GM23338 (cell line): ENCODE results near the gene MPP3. TPM values are rescaled to one million over a fixed set of nuclear protein-coding genes. Genes with fewer than 3 reads are reported as not detected.

Experiments used
- ATAC-seq: fragments of 200-7000 bp; cut with Tn5 transposase; 3 replicates; pipeline ENCODE4 v1.9.1; 2020
- DNase-seq: peaks from one replicate; pipeline ENCODE4 v3.0.0-alpha.2; 2015; ENCODE audit warnings: low spot score
- H2AFZ ChIP-seq: fragments of 200-600 bp; sonication (generic); 2 replicates; pipeline ENCODE4 v1.8.0; 2016; ENCODE audit warnings: antibody characterized with exemption, mild to moderate bottlenecking, moderate library complexity
- H3F3A ChIP-seq: fragments of 200-600 bp; sonication (generic); replicated peaks from 2 replicates; pipeline ENCODE4 v1.8.0; 2017; ENCODE audit warnings: antibody characterized with exemption, mixed run types, low read depth
- H3K27ac ChIP-seq: fragments of 200-600 bp; sonication (generic); 2 replicates; pipeline ENCODE4 v1.6.1; 2016; ENCODE audit warnings: low read depth
- H3K27me3 ChIP-seq: fragments of 200-600 bp; sonication (generic); 2 replicates; pipeline ENCODE4 v1.8.0; 2016; ENCODE audit warnings: mild to moderate bottlenecking, mixed run types, moderate library complexity; ENCODE audit not compliant: insufficient read depth
- H3K36me3 ChIP-seq: fragments of 200-600 bp; sonication (generic); 2 replicates; pipeline ENCODE4 v1.8.0; 2016; ENCODE audit warnings: mild to moderate bottlenecking; ENCODE audit not compliant: insufficient read depth
- H3K4me1 ChIP-seq: fragments of 200-600 bp; sonication (generic); 2 replicates; pipeline ENCODE4 v1.8.0; 2016; ENCODE audit warnings: mild to moderate bottlenecking, moderate library complexity; ENCODE audit not compliant: insufficient read depth
- H3K4me2 ChIP-seq: fragments of 200-600 bp; sonication (generic); 2 replicates; pipeline ENCODE4 v1.7.1; 2017; ENCODE audit warnings: mixed run types
- H3K4me3 ChIP-seq: fragments of 200-600 bp; sonication (generic); 2 replicates; pipeline ENCODE4 v1.6.1; 2016; ENCODE audit warnings: mixed run types
- H3K79me2 ChIP-seq: fragments of 200-600 bp; sonication (generic); replicated peaks from 2 replicates; pipeline ENCODE4 v1.8.0; 2017; ENCODE audit warnings: mild to moderate bottlenecking; ENCODE audit not compliant: insufficient read depth
- H3K9me2 ChIP-seq: fragments of 200-600 bp; sonication (generic); 2 replicates; pipeline ENCODE4 v1.8.0; 2017; ENCODE audit not compliant: insufficient read depth
- H4K20me1 ChIP-seq: fragments of 200-600 bp; sonication (generic); replicated peaks from 2 replicates; pipeline ENCODE4 v1.8.0; 2017; ENCODE audit warnings: mild to moderate bottlenecking; ENCODE audit not compliant: insufficient read depth
- H3K27ac Mint-ChIP-seq: 2 replicates; pipeline ENCODE4 v1.8.0; 2020; ENCODE audit warnings: inconsistent platforms, mild to moderate bottlenecking, moderate library complexity, mixed read lengths
- H3K27me3 Mint-ChIP-seq: 3 replicates; pipeline ENCODE4 v1.8.0; 2022; ENCODE audit warnings: low read depth, mild to moderate bottlenecking, moderate library complexity, mixed read lengths, inconsistent platforms; ENCODE audit not compliant: insufficient read depth, poor library complexity
- H3K36me3 Mint-ChIP-seq: 3 replicates; pipeline ENCODE4 v1.8.0; 2021; ENCODE audit warnings: low read depth, mild to moderate bottlenecking, inconsistent platforms, moderate library complexity, mixed read lengths
- H3K4me1 Mint-ChIP-seq: 3 replicates; pipeline ENCODE4 v1.8.0; 2020; ENCODE audit warnings: mild to moderate bottlenecking, inconsistent platforms, mixed read lengths
- H3K4me3 Mint-ChIP-seq: 3 replicates; pipeline ENCODE4 v1.8.0; 2021; ENCODE audit warnings: moderate library complexity, mild to moderate bottlenecking, inconsistent platforms, mixed read lengths
- H3K9me3 Mint-ChIP-seq: 3 replicates; pipeline ENCODE4 v1.8.0; 2020; ENCODE audit warnings: moderate library complexity, mild to moderate bottlenecking, inconsistent platforms, mixed read lengths
- CTCF ChIP-seq, 2 experiments: fragments of 200-600 bp in 1 of 2; sonication (generic) in 1 of 2; conservative IDR thresholded peaks; 2 replicates each; pipeline versions ENCODE4 v1.5.1 to v1.6.1; 2016 to 2017; ENCODE audit warnings: antibody characterized with exemption in 2 of 2, low read depth in 2 of 2, mild to moderate bottlenecking in 2 of 2, moderate library complexity in 1 of 2
- EZH2phosphoT487 ChIP-seq: fragments of 200-600 bp; sonication (generic); IDR thresholded peaks from one replicate; pipeline ENCODE4 v1.8.1; 2018; ENCODE audit warnings: antibody characterized with exemption; ENCODE audit not compliant: unreplicated experiment
- NANOG ChIP-seq: IDR thresholded peaks from 2 replicates; pipeline ENCODE4 v1.6.1; 2016; ENCODE audit warnings: antibody characterized with exemption, borderline replicate concordance
- POLR2AphosphoS5 ChIP-seq: IDR thresholded peaks from 2 replicates; pipeline ENCODE4 v1.6.1; 2016; ENCODE audit warnings: antibody characterized with exemption, low read depth
- REST ChIP-seq: IDR thresholded peaks from one replicate; pipeline ENCODE4 v1.6.1; 2018; ENCODE audit warnings: antibody characterized with exemption; ENCODE audit not compliant: unreplicated experiment
- ZNF114 ChIP-seq: fragments of 250-450 bp; sonication (Bioruptor Pico); IDR thresholded peaks from 2 replicates; pipeline ENCODE4 v1.5.0; 2020; ENCODE audit warnings: mild to moderate bottlenecking, moderate library complexity
- ZNF331 ChIP-seq: fragments of 250-450 bp; sonication (Bioruptor Pico); IDR thresholded peaks from 2 replicates; pipeline ENCODE4 v1.5.0; 2020; ENCODE audit warnings: low read depth, mild to moderate bottlenecking, moderate library complexity
- ZNF462 ChIP-seq: fragments of 250-450 bp; sonication (Bioruptor Pico); IDR thresholded peaks from 2 replicates; pipeline ENCODE4 v1.5.0; 2020; ENCODE audit warnings: mild to moderate bottlenecking, moderate library complexity
- polyA plus RNA-seq: library from polyadenylated mRNA; unstranded; fragments of >200 nt; fragmentation: Nextera tagmentation; extraction: Ambion mirVana; gene quantifications from 2 replicates; pipeline ENCODE4 v1.2.1, GENCODE V29; 2016
- total RNA-seq: library from RNA; depleted of rRNA; stranded (reverse); fragments of >200 nt; shearing (Covaris generic); gene quantifications from 2 replicates; pipeline ENCODE4 v1.2.3, GENCODE V29; 2014

MPP3 gene
- total and polyA plus RNA-seq, 2 experiments from 2014 or later: 6.6 to 7.4 TPM

- no peak overlapping the region for H3K4me3 Mint-ChIP-seq
- no peaks in the 10 kb centered on the region for H3K4me1 Mint-ChIP-seq
- ATAC-seq (no peak), DNase-seq (no peak)
- Histone ChIP-seq H3F3A (no peaks in the 10 kb centered on the region), H3K36me3 (0 out of 2 replicates have a peak, but pooled peaks cover 5% of the 10 kb centered on the region), H4K20me1 (no peaks in the 10 kb centered on the region), H3K4me3 (no peak overlapping the region), H3K4me2 (no peak overlapping the region), H3K79me2 (no peaks in the 10 kb centered on the region), H3K27me3 (no peaks in the 10 kb centered on the region), H3K9me2 (no peaks in the 10 kb centered on the region), H2AFZ (no peak overlapping the region), H3K4me1 (no peaks in the 10 kb centered on the region), H3K27ac (no peak overlapping the region)
- no peak for TF ChIP-seq ZNF462 (CRISPR knock-in tag)
- TF ChIP-seq POLR2AphosphoS5: no peak
- TF ChIP-seq ZNF331 (CRISPR knock-in tag): no peak
- no peak for TF ChIP-seq EZH2phosphoT487
- TF ChIP-seq NANOG: no peak
- TF ChIP-seq CTCF (conservative IDR thresholded peaks at IDR 0.05; ENCODE audit: low read depth in 2 of 2): no peak
- no peak for TF ChIP-seq REST
- TF ChIP-seq ZNF114 (CRISPR knock-in tag): no peak
- no peaks in the 10 kb centered on the region for H3K9me3 Mint-ChIP-seq
- H3K27ac Mint-ChIP-seq: no peak overlapping the region
- peaks cover 37% of the 10 kb centered on the region for H3K36me3 Mint-ChIP-seq
- H3K27me3 Mint-ChIP-seq: peaks cover 5% of the 10 kb centered on the region
These were observed 63.5 kb downstream of the MPP3 start for GRCh38 chr17:43769426-43769825.
